Activated CD8-positive, alpha-beta memory T cell treated with anti-CD3 and anti-CD28 coated beads, Interleukin-2, amount 50 U/mL, for 24 hours (primary cell): ENCODE results near the gene SERP2.

ENCODE experiments used
- DNase-seq: peaks from one replicate; pipeline ENCODE4 v3.0.0-alpha.2; 2020; ENCODE audit errors: extremely low read depth

The SERP2 gene

GRCh38 chr13:44388427-44389059, 14.9 kb downstream of the SERP2 start:
- DNase-seq: no peak

- DNase-seq: no peak
Measured at GRCh38 chr13:44389060-44389666, 15.5 kb downstream of the SERP2 start.

GRCh38 chr13:44389876-44390275, 16.3 kb downstream of the SERP2 start:
- DNase-seq: no peak

- no peak for DNase-seq
Measured at GRCh38 chr13:44393391-44393790, 19.8 kb downstream of the SERP2 start.

GRCh38 chr13:44394658-44395057, 21.0 kb downstream of the SERP2 start:
- no peak for DNase-seq

- DNase-seq: no peak
Measured at GRCh38 chr13:44395976-44396694, 22.5 kb downstream of the SERP2 start.

- no peak for DNase-seq
Measured at GRCh38 chr13:44396701-44397580, 23.3 kb downstream of the SERP2 start.

GRCh38 chr13:44397766-44398223, 24.2 kb downstream of the SERP2 start:
- no peak for DNase-seq

GRCh38 chr13:44398606-44399005, 25.0 kb downstream of the SERP2 start:
- DNase-seq: no peak

- no peak for DNase-seq
Measured at GRCh38 chr13:44399074-44399473, 25.4 kb downstream of the SERP2 start.

GRCh38 chr13:44400736-44401135, 27.1 kb downstream of the SERP2 start:
- no peak for DNase-seq

- DNase-seq: no peak
Measured at GRCh38 chr13:44401577-44401976, 28.0 kb downstream of the SERP2 start.

- no peak for DNase-seq
Measured at GRCh38 chr13:44402899-44403445, 29.3 kb downstream of the SERP2 start.

- no peak for DNase-seq
Measured at GRCh38 chr13:44403461-44404056, 29.9 kb downstream of the SERP2 start.

- no peak for DNase-seq
Measured at GRCh38 chr13:44404261-44405132, 30.9 kb downstream of the SERP2 start.

GRCh38 chr13:44406617-44407016, 33.0 kb downstream of the SERP2 start:
- no peak for DNase-seq

- no peak for DNase-seq
Measured at GRCh38 chr13:44407379-44407778, 33.8 kb downstream of the SERP2 start.

GRCh38 chr13:44407891-44408290, 34.3 kb downstream of the SERP2 start:
- DNase-seq: no peak

- no peak for DNase-seq
Measured at GRCh38 chr13:44409595-44409994, 36.0 kb downstream of the SERP2 start.

- DNase-seq: no peak
Measured at GRCh38 chr13:44410328-44410859, 36.8 kb downstream of the SERP2 start.
